ENCODE results near the gene CAVIN2.

Gene CAVIN2

DNA sequence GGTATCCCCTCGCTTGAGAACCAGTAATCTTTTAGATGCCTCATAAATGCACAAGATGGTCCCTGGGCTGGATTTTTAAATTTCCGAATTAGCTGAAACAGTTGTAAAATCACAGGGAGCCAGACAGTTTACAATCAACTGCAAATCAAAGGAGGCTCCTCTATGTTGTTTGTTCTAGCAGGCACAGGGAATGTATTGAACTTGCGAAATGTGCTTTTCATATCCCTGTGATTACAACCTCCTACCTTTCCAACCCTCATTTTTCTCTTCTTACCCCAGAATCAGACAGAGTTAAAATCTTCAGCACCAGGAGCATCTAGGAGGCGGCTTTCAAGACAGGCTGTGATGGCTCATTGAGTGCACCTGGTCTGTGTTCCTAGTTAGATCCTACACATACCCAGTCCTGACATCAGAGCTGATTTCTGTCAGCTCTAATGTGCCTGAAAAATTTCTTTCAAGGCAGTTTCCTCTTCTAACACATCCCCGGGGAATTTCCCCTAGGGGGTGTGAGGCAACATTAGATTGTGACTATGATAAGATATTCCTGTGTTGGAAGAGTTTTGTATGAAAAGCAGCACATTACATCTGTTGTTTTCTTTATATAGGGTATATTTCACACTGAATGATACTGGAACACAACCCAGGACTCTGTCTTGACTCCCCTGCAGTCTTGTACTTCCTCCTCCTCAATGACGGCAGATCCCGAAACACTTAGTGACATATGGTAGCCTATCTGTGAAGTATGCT, 17.9 kb upstream of the CAVIN2 start:
- DNase-seq: no peak

DNA sequence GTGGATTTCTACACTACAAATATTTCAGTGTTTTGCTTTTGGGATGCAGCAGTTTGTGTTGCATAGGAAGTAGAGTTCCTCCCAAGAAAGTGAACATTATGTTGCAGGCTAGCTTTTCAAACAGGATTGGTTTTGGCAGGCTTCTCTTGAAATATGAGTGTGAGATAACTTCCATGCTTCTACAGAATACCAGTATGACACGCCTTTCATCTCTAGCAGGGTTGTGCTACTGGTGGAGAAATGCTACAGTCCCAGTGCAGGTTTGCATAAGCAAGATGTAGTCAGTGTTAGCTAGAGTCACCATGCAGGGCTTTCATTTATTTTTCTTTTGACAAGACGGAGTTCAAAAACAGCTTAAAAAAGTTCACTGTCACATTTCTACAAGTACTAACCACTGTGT, 17.1 kb upstream of the CAVIN2 start:
- no peak for DNase-seq

DNA sequence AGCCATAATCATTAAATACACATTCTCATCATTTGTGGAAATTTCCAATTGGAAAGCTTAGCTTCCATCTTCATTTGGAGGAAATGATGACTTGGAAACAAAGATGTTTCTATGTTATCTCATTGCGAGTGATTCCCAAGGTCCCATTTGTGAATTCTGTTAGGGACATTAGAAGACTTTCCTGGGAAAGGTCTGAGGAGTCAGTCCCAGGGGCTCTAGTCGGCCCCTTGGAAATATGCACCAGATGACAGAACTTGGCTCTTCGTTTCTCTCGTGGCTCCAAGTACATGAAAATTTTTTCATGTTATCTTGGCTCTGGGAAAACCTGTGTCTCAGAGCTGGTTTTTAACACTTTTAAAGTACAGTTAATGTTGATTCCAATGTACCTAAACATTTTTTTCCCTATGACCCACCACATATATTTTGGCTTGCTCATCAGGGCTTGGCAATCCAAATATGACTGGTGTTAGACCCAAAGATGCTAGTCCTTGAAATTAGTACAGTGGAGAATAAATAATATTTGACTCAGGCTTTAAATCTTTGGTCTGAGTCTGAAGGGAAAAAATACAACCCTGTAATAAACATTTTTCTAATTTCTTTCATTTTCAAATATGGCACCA, 15.4 kb upstream of the CAVIN2 start:
- no peak for DNase-seq

DNA sequence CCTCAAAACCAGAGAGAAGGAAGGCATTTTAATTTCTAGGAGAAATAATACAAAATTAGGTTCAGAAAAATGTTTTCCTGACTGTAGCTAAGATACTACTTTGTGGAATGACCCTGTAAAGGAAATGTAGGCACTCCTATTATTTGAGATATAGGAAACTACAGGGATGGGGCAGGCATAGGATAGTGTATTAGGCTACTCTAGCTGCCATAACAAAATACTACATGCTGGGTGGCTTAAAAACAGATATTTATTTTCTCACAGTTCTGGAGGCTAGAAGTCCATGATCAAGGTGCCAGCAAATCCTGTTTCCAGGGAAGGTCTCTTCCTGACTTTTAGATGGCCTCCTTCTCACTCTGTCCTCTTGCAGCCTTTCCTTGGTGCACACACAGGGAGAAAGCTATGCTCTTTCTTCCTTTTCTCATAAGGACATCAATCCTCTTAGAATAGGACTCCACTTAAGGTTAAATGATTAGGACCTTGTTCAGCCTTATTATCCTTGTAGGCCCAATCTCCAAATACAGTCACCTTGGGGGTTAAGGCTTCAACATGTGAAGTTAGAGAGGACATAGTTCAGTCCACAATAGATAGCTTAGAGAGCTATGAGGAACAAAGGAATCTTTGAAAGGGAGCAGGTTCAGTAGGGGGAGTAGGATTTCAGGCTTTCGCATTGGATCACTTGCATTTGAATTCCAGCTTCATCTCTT, 14.0 kb upstream of the CAVIN2 start:
- no peak for DNase-seq

DNA sequence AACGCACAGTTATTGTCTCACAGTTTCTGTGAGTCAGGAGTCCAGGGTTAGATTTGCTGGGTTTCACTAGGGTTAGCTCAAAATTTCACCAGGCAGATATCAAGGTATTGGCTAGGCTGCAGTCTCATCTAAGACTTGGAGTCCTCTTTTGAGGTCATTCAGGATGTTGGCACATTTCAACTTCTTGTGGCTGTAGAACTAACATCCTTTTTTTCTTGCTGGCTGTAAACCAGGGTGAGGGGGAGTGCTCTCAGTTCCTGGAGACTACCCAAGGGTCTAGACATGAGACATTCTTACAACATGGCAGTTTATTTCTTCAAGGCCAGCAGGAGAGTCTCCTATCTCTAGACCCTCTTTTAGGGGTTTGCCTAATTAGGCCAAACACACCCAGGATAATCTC, 12.8 kb upstream of the CAVIN2 start:
- no peak for DNase-seq

DNA sequence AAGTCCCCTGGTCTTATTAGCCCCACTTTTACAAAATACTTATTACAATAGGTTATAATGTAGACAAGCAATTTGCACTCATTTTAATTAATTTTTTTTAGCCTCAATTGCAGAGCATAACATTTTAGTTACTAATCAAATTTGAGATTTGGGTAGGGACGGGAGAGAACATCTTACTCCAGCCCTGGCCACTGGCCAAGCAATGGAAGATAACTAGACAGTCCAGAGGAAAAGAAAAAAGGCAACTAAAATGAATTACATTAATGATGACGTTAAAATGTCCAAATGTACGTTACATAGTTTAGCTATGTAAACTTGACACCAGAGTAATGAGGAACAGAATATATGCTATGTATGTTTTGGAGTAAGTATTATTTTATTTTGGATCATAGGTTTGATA, 11.0 kb upstream of the CAVIN2 start:
- DNase-seq: no peak

DNA sequence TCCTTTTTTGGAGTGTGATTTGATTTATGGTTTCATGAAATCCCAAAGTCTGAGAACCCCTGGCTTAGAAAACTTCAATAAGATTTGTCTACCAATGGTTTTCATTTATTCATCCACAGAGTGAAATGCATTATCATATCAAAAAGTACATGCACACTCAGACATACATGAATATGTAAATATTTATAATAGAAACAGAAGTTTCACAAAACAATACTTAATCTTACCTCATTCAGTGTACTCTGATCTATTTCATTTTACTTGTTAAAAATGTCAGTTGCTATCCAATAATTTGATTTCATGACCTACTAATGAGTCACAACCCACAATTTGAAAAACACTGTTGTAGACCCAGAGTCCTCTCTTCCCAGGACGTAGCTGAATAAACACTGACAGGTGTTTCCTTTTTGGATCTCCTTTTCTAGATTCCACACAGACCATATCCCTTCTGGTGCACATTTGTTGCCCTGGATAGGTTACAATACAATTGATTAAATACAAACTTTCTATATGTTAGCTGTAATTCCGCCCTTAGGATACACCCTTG, 10.4 kb upstream of the CAVIN2 start:
- DNase-seq: no peak

DNA sequence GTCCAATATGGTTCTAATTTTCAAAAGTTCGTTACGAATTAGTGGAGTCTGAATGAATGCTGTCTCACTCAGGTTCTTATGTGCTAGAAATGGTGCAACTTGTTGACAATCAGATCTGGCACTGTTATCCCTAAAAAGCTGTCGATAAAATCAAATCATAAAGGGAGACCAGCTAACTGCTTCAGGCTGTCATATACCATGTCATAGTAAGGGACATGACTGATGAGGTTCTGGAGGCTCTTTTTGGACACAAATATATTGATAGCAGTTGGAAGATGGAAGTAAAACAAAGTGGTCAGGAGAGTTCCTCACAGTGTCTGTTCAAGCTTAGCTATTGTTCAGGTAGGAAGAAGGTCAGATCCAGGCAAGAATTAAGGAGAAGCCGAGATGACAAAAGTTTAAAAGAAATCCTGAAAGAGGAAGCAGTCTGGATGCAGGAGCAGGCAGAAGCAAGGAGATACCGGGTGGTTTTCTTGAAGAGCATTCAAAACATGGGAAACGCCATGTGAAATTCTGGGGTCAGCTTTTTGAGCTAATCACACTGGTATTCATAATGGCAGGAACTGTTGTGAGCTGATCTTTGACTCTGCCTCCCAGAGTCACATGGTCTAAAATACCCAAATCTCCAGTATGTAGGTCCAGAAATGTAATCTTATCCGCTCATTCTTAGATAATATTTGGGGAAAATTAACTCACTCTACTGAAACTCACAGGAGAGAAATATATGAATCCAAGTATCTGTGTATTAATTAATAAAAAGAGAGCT, 9.4 kb upstream of the CAVIN2 start:
- DNase-seq: no peak

DNA sequence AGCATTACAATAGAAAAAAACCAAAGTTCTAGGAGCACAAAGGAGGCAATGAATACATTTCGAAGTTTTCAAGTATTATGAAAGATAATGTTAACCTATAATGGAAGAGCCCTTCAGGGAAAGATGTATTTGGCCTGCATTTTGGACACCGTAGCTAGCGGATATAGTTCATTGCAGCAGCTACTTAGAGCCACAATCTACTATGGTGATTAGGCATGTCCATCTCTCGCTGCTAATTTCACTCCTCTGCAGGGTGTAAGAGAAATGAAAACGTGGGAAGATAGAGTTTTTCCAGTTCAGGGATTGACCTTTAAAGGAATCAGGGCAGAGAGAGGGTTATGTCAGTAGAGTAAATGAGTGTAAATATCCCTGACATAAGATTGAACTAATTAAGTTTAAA, 8.5 kb upstream of the CAVIN2 start:
- no peak for DNase-seq

DNA sequence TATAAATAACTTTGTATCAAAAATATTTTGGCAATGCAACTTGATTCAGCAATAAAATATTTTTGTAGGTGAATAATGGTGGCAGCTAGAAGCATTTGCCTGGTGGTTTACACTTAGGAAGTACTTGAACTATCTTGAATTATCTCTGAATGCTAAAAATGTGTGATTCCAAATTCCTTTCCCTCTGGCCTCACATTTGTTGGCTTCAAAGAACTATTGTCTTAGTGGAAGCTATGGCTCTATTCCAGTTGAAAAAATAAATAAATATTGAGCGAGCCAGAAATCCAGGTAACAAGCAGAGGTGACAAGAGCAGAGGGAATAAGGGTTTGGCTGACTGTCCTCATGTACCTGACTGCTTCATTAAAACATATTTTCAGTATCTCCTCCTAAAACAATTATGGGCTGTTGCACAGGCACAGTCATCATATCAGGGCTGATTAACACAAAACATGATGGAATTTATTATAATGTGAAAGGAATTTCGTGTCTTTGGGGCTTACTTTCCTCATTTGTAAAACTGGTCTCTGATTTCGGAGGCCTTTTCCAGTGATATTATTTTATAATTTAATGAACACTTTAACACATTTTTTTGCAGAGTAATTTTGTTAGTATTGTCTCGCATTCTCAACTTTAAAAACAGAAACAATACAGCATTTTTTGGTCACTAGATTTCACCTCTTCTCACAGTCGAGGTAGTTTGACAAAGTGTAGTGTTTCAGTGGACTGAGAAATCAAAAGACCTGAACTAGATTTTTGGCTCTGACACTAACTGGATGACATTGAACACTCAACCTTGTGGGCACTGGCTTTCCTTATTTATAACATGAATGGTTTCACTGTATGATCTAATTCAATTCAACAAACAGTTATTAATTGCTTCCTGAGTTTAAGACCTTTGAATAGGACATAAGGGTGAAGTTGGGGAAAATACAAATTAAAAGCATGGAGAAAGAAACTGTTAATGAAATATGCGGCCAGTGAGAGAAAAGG, 7.8 kb upstream of the CAVIN2 start:
- no peak for DNase-seq

DNA sequence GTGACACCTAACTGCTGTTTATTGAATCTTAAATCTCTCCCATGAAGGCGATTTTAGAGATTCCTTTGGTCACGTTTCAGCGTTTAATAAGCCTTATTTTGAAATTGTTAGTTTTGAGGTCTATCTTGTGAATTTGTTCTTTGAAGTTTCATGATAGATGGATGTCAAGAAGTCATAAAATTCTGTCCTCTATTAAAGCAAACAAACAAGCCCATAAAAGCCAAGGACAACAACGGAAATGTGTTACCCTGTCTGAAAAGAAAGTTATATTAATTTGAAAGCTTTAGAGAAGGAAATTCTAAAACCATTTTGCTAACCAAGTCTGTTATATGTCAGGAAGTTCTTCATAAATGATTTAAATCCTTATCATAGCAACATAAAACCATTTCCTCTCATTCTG, 7.0 kb upstream of the CAVIN2 start:
- DNase-seq: no peak

DNA sequence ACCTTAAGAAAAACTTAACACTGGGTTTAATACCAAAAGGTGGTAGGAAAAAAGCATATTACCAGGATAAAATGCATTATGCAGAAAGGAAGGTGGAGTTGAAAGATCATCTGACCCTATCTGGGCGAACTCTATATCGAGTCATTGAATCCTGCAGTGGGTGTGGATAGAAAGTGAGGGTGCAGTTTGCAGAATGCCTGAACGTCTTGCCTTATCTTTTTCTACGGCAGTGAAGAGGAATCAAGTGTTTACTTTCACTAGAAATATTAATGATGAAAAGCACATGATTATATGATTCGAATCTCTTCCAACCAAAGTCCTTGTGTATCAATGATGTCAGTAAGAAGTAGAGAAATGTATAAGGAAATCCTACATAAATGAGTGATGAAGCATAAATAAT, 4.3 kb upstream of the CAVIN2 start:
- DNase-seq: no peak

DNA sequence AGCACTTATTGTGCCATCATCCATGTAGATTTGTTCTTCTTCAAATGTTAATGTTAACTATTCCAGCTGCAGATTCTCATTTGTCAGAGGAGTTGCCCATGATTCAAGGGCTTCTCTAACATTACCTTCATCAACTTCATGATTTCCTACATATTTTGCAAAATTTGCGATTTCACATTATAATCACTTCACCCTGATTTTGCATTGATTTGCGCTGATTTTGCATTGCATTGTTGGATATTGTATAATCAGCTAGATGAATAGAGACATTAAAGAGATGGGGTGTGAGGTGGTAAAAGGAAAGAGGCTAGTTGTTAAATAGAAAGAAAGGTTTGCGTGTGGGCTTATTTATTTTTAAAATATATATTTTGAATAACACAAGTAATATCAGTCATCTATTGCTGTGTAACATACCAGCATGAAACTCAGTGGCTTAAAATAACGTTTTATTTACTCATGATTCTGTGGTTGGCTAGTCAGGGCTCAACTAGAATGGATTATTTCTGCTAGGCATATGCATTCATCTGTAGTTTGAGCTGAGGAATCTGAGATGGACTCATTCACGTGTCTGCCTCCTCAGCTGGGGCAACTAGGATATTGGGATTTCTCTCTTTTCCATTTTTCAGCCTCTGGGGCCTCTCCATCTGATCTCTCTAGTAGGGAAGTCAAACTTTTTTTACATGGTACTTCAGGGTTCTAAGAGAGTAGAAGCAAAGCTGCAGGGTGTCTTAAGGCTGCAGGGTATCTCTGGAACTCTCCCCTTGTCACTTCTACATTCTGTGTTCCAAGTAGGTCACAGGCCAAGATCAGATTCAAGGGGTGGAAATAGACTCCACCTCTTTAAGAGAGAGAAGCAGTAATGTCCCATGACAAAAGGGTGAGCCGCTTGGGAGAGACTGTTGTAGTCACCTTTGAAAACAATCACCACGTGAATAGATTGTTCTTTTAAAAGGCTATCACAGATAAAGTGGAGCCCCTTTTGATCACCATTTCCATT, 2.2 kb upstream of the CAVIN2 start:
- no peak for DNase-seq

DNA sequence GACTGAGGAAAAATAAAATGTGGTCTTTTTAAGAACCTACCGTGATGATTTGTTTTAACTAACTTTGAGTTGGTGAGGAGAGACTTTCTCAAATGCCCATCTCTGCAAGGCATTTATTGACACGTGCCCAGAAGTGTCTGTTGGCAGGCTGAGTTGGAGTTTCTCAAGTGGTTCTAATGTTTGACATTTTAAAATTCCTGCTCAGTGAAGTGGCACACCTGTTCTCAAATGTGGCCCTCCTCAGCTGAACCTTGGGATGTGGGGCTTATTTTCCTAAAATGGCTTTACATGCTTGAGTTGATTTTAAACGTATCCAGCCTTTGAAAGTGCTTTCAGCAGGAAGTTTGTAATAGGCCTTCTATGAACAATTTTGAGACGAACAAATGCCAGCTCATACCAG, 876 bp upstream of the CAVIN2 start:
- DNase-seq: no peak

DNA sequence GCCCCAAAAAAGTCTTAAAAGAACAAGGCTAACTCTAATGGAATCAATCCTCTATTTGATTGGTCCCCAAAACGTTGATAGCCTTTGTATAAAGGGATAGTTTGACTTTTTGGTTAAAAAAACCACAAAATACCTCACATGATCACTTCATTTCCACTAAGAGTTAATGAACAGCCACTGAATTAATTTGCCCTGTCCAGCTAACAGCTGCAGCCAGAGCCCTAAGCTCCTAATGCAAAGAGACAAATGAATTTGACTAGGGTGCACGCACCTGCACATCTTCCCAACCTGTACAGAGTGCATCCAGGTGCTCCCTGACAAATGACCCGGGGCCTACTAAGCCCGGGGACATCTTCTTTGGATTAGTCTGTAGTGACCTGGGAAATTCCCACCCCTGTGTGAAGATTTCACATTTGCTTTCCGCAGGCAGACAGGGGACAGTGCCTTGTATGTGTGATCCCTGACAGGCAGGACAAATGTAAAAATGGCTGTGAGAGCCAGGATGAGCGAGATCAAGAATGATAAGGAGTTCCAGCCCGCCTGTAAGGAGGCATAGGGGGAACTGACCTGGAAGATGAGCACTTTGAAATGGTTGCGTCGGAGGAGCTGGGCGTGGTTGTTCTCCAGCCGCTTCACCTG, 893 bp downstream of the CAVIN2 start:
- DNase-seq: no peak

DNA sequence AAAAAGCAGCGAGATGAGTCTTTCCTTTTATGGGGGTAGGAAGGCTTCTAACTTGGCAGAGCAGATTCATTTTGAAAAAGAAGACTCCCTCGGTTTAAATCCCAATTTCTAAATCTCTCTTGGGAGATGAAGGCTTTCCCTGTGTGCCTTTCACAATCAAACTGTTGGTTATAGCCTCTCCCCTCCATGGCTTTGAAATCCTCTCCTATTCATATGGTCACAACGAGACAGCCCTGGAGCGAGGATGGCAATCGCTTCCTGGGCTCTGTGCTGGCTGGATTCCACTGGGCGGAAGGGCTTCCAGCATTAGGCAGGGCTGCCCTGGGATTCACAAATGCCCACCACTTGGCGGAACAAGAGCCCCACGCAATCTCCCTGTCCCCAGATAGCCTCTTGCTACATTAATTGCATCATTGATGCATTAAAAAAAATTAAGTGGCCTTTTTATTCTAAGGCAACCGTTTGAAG, 1.6 kb downstream of the CAVIN2 start:
- no peak for DNase-seq

DNA sequence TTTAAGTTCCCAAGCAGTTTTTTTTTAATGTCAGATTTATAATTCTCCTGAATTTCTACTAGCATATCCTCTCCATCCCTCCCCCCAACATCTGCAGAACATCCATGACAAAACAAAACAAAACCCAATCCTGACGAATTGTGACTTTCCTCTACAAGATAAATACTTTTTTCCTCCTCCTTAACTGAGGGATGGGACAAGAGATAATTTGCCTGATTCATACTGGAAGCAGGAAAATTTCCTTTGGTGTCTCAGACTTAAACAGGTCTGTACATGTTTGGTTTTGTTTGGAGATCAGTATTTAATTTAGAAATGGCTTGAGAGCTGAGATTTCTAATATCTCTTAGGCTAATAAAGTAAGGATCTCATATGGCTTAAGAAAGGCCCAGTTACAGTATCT, 2.2 kb downstream of the CAVIN2 start:
- DNase-seq: no peak

DNA sequence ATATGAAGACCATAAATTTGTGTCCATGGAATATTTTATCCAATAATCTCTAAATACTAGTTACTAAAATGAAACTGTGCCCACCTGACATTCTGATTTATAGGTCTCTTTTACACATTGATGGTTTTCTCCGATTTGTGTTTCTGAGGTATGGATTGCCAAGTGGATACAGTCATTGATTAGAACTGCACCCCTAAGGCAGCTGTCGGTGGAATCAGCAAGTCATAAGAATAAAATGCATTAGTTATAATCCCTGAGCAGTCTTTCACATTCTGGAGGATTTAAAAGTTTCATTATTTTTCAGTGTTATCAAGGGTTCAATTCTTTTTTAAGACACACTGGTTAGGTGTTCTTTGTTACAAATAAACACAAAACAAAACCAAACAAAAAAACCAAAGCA, 6.0 kb downstream of the CAVIN2 start:
- no peak for DNase-seq

DNA sequence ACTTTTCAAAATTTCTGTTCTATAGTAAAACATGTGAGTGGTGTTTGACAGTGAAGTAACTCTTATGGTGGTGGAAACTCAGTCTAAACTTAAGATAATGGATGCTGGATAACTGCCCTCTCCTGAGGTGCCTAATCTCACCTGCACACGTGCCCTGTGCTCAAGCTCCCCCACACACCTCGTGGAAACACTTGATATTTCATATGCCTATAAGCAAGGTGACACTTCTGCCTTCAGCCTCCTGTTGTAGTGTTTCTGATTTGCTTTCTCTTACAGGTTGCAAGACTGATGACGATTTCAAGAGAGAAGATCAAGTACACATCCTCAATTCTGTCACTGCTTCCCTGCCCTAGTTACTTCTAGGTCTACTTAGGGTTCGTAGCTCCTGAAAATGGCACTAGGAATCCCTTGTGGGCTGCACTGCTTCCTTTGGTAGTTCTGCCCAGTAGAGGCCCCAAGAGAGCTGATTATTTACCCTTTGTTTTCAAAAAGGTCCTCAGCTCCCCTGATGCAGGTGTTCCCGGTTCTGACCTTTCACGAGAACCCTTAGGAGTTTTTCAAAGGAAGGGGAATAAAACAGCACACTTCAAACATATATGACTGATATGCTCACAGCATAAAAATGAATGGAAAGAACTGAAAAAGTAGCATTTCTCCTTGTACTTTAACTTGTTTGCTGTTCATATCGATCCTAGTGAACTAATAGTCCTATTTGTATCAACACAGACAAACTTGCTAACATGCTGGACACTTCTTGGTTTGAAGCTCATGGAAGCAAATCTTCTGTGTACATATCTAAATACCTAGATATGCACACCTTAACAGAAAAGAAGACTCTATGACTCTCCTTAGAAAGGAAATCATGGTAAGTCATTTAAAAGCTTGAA, 6.7 kb downstream of the CAVIN2 start:
- DNase-seq: no peak

Data from eye (tissue), 1 donor.